Testis (tissue), 2 donors: ENCODE data around the gene ADCK2.
"Not testable (repeated sequence)": the region's sequence is repeated elsewhere in the genome, so short reads cannot be mapped to it uniquely, and the experiment has no call there.

Source experiments
- POLR2A ChIP-seq: fragments of 450-650 bp; IDR thresholded peaks from one replicate; pipeline ENCODE4 v1.6.1; 2017; ENCODE audit warnings: antibody characterized with exemption, mild to moderate bottlenecking, moderate library complexity
- TF ChIP-seq, protein P1 (sequence below), 3 experiments: fragments of 450-650 bp in 2 of 3; fragments of 200-600 bp in 1 of 3; sonication (generic) in 1 of 3; IDR thresholded peaks; one replicate each; pipeline ENCODE4 v1.5.1; 2016 to 2019; ENCODE audit warnings: antibody characterized with exemption in 3 of 3, mild to moderate bottlenecking in 2 of 3, moderate library complexity in 1 of 3

- TF ChIP-seq, protein P1, sequence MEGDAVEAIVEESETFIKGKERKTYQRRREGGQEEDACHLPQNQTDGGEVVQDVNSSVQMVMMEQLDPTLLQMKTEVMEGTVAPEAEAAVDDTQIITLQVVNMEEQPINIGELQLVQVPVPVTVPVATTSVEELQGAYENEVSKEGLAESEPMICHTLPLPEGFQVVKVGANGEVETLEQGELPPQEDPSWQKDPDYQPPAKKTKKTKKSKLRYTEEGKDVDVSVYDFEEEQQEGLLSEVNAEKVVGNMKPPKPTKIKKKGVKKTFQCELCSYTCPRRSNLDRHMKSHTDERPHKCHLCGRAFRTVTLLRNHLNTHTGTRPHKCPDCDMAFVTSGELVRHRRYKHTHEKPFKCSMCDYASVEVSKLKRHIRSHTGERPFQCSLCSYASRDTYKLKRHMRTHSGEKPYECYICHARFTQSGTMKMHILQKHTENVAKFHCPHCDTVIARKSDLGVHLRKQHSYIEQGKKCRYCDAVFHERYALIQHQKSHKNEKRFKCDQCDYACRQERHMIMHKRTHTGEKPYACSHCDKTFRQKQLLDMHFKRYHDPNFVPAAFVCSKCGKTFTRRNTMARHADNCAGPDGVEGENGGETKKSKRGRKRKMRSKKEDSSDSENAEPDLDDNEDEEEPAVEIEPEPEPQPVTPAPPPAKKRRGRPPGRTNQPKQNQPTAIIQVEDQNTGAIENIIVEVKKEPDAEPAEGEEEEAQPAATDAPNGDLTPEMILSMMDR (IDR thresholded peaks at IDR 0.05), result not testable (repeated sequence)
- not testable (repeated sequence) for TF ChIP-seq POLR2A
These were observed 36.0 kb downstream of the ADCK2 start for GRCh38 chr7:140708764-140709163.
